ENCODE results near the gene ZNF169. TPM values are rescaled to one million over a fixed set of nuclear protein-coding genes. Genes with fewer than 3 reads are reported as not detected.
"Not testable (repeated sequence)": the region's sequence is repeated elsewhere in the genome, so short reads cannot be mapped to it uniquely, and the experiment has no call there.

The ZNF169 gene
- total RNA-seq, 1 donor: 4.7 TPM

GRCh38 chr9:94228616-94229015, 30.5 kb upstream of the ZNF169 start:
- no peak overlapping the region for H3K4me3 ChIP-seq (ENCODE audit: low read depth, low read length)
- DNase-seq (ENCODE audit: low read depth): no peak
- TF ChIP-seq CTCF (IDR thresholded peaks at IDR 0.05; ENCODE audit: insufficient read depth, low read depth, low read length): no peak

- TF ChIP-seq CTCF (IDR thresholded peaks at IDR 0.05; ENCODE audit: insufficient read depth, low read depth, low read length): no peak
- no peak for DNase-seq (ENCODE audit: low read depth)
- H3K4me3 ChIP-seq (ENCODE audit: low read depth, low read length): no peak overlapping the region
Observed at GRCh38 chr9:94232428-94232827, 26.7 kb upstream of the ZNF169 start.

GRCh38 chr9:94241098-94241497, 18.0 kb upstream of the ZNF169 start:
- DNase-seq (ENCODE audit: low read depth); H3K4me3 ChIP-seq (ENCODE audit: low read depth, low read length): not testable (repeated sequence)

- TF ChIP-seq CTCF (IDR thresholded peaks at IDR 0.05; ENCODE audit: insufficient read depth, low read depth, low read length): no peak
- H3K4me3 ChIP-seq (ENCODE audit: low read depth, low read length): no peak overlapping the region
Observed at GRCh38 chr9:94245651-94246050, 13.4 kb upstream of the ZNF169 start.

GRCh38 chr9:94250456-94250855, 8.6 kb upstream of the ZNF169 start:
- no peak for DNase-seq (ENCODE audit: low read depth)
- H3K4me3 ChIP-seq (ENCODE audit: low read depth, low read length): no peak overlapping the region
- no peak for TF ChIP-seq CTCF (IDR thresholded peaks at IDR 0.05; ENCODE audit: insufficient read depth, low read depth, low read length)

More at GRCh38 chr9:94245651-94246050, 13.4 kb upstream of the ZNF169 start:
- DNase-seq (ENCODE audit: low read depth): no peak

GRCh38 chr9:94256007-94256406, 3.1 kb upstream of the ZNF169 start:
- no peak overlapping the region for H3K4me3 ChIP-seq (ENCODE audit: low read depth, low read length)
- no peak for DNase-seq (ENCODE audit: low read depth)
- TF ChIP-seq CTCF (IDR thresholded peaks at IDR 0.05; ENCODE audit: insufficient read depth, low read depth, low read length): no peak

- not testable (repeated sequence) for DNase-seq (ENCODE audit: low read depth); H3K4me3 ChIP-seq (ENCODE audit: low read depth, low read length)
Observed at GRCh38 chr9:94265626-94266402, 6.7 kb downstream of the ZNF169 start.

- no peak for DNase-seq (ENCODE audit: low read depth)
- no peak overlapping the region for H3K4me3 ChIP-seq (ENCODE audit: low read depth, low read length)
- no peak for TF ChIP-seq CTCF (IDR thresholded peaks at IDR 0.05; ENCODE audit: insufficient read depth, low read depth, low read length)
Observed at GRCh38 chr9:94269264-94269663, 10.2 kb downstream of the ZNF169 start.
